Fibroblast of upper back skin (primary cell): ENCODE measurements around the gene KPTN.

ENCODE experiments used
- DNase-seq: peaks from one replicate; pipeline ENCODE4 v3.0.0-alpha.2; 2013

Gene KPTN

DNA sequence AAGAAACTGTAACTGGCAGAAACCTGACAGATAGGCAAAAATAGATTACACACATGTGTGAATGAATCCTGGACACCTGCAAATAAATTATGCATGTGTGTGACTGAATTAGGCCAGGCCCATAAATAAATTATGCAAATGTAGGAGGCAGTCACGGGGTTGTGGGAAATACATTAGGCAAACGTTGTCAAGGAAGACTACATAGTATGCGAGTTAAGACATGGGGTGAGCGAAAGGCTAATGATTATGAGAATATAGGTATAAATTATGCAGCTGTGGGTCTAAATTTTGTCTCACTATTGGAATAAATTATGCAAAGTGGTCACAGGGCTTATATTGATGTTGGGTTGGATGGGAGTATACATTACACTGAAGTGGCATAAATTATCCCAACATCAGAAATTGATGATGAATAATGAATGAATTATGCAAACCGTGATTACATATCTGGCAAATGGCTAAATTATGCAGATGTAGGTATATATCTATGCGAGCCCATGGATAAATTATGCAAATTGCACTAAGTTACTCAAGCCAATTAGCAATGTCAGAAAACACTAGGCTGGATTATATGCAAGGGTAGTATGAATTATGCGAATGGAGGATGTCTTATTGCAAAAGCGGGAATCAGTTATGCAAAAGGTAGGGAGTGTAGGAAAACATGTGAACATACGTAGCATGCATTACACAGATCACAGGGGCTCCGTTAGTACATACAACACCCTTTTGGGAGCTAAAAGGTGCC, 19.2 kb downstream of the KPTN start:
- no peak for DNase-seq

DNA sequence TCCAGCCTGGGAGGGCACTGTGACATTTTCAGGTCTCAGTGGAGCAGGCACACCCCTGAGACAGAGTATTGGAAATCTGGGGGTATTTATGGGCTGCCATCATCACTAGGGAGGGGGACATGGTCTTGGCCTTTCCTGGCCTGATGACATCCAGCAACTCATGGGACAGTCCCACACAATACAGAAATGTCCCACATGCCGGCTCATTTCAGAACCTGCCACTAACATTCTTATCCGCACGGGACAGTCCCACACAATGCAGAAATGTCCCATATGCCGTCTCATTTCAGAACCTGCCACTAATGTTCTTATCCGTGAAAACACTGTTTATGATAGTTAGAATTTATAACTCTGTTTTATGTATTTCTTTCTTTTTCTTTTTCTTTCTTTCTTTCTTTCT, 22.1 kb downstream of the KPTN start:
- no peak for DNase-seq

DNA sequence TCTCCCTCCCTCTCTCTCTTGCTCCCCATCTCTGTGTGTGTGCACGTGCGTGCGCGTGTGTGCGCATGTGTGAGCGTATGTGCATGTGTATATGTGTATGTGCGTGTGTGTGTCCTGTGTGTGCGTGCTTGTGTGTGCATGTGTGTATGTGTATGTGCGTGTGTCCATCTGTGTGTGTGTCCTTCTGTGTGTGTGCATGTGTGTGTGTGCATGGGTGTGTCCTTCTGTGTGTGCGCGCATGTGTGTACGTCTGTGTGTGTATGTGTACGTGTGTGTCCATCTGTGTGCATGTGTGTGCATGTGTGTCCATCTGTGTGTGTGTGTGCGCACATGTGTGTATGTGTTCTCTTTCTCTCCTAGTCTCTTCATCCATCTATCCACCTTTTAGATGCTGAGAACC, 24.5 kb downstream of the KPTN start:
- DNase-seq = no peak

DNA sequence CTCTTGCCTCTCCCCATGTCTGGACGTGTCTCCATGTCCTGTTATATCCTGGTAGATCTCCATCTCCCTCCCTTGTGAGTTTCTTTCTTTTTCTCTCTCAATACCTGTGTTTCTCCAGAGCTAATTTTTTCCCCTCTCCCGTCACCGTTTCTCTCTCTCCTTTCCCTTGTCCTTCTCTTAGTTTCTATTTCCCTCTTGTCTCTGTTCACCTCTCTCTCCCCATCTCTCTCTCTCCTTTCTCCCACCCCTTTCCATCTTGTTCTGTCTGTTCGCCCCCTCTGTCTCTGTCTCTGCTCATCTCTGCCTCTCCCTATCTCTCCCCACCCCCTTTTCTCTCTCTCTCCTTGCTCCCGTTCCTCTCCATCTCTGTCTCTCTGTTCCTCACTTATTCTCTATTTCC, 25.3 kb downstream of the KPTN start:
- DNase-seq = no peak

DNA sequence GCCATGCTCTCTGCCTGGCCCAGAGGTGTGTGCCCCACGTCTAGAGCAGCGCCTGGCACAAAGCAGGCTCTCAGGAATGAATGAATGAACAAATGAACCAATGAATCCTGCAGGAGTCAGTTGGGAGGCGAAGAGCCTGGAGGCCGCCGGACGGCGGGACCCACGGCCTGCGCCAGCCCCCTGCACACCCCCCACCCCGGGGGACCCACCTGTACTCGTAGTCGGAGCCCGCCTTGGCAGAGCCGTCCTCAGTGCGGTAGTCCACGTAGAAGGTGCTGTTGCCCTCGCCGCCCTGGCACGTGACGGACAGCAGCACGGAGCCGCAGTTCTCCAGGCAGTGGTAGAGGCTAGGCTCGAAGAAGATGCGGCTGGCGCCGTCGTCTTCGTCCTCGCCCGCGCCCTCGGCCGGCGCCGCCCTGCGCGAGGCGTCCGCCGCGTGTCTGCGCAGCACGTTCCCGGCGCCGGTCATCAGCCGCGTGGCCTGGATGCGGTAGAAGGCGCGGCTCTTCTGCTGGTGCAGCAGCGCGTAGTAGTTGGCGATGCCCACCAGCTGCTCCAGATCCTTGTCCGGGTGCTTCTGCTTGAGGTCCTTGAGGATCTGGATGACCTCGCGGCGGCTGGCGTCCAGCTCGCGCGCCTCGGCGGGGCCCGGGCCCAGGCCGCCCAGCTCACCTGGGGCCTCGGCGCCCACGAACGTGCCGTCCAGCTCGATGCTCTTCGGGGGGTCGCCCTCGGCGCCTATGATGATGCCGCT, 27.1 kb downstream of the KPTN start:
- no peak for DNase-seq

DNA sequence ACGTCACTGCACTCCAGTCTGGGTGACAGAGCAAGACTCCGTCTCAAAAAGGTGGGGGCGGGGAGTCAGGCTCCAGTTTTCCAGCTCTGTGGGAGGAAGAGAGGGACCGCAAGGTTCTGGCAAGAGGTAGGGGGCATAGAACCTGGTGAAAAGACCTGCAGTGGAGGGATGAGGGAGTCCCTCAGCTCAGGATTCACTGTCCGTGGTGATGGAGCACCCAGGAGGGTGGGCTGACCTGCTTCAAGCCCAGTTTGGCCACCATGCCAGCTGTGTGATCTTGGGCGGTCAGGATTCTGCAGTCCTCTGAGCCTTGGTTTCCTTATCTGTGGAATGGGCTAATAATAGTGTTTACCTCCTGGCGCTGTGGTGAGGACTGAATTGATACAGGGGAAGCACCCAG, 33.5 kb downstream of the KPTN start:
- DNase-seq = no peak

DNA sequence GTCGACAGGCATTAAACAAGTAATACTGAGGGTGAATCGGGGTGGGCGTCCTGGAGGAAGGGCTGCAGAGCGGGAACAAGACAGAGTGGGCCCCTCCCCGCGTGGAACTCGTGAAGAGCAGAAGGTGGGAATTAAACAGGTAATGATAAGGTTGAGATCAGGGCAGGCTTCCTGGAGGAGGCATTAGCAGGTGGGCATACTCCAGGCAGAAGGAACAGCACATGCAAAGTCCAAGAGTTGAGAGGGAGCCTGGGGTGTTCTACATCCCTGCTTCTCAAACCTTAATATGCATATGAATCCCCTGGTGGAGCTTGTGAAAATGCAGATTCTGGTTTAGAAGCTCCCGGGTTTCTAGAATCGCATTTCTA, 35.7 kb downstream of the KPTN start:
- DNase-seq = no peak

DNA sequence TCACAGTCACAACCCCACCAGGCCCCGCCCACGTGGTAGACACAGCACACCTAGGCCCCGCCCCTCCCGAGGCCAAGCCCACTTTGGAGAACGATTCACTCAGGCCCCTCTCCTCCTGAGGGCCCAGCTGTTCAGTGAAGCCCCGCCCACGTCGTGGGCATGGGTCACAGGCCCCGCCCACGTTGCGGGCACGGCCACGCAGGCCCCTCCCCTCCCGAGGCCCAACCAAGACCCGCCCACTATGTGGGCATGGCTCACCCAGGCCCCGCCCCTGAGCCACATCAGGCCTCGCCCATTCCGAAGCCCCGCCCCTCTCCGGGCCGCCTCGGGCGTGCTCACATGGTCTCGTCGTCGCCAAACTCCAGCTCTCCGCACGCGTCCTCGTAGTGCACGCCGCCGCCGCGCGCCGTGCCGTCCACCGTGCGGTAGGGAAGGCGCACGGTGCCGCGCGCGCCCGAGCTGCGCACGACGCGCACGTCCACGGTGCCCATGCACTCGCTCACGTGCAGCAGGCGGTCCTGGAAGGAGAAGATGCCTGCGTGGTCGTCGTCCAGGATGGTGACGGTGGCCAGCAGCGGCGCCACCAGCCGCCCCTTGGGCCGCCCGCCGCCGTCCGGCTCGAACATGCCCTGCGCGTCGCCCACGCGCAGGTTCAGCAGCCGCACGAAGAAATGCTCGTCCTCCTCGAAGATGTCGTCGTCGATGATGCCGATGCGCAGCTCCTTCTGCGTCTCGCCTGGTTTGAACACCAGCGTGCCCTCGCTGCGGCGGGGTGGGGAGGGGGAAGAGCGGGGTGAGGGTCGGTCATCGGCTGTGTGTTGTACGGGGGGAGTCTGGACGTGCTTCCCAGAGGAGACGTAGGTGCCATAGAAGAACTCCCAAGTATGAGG, 36.3 kb downstream of the KPTN start:
- peak; percentile 28 for DNase-seq

DNA sequence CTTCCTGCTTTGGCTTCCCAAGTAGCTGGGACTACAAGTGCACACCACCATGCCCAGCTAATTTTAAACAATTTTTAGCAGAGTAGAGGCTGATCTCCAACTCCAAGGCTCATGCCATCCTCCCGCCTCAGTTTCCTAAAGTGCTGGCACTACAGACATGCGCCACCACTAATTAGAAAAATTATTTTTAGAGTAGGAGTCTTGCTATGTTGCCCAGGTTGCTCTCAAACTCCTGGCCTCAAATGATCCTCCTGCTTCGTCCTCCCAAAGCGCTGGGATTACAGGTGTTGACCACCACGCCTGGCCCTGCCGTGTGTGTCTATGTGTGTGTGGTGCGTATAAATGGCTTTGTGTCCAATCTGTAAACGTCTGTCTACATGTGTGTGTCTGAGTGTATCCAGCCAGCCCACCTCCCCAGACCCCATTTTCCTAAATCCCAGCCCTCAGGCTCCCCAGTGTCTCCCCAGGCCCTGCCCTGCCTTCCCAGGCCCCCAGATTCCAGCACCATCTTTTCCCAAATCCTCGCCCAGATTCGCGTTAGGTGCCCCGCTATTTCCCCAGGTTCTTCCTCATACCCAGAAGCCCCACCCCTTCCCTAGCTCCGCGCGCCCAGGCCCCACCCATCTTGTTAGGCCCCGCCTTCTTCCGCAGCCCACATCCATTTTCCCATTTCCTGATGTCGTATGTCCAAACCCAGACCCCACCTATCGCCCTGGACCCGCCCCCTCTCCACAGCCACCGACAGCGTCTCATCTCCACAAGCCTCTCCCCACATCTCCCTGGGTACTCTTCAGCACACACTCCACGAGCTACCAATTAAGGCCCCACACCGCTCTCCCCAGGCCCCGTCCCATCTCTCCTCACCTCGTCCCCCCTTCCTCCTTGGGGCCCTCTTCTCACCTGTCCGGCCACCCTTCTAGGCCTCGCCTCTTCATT, 37.2 kb downstream of the KPTN start:
- no peak for DNase-seq

DNA sequence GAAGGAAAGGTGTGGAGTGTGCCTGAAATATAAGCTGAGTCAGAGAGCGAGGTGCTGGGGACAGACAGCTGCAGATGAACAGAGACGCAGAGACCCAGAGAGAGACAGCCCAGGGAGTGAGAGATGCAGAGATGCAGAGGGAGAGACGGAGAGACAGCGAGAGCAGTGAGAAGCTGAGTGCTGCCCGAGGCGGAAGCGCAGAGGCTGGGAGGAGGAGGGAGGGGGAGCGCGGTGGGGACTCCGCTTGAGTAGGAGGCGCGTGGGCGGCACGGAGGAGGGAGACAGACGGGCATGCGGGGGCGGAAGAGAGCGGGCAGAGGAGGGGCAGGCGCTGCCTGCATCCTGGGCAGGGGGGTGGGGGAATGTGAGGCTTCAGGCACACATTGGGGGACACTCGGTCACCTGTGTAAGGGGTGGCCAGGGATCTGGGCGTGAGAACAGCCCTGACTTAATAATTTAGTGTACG, 38.0 kb downstream of the KPTN start:
- DNase-seq = no peak

DNA sequence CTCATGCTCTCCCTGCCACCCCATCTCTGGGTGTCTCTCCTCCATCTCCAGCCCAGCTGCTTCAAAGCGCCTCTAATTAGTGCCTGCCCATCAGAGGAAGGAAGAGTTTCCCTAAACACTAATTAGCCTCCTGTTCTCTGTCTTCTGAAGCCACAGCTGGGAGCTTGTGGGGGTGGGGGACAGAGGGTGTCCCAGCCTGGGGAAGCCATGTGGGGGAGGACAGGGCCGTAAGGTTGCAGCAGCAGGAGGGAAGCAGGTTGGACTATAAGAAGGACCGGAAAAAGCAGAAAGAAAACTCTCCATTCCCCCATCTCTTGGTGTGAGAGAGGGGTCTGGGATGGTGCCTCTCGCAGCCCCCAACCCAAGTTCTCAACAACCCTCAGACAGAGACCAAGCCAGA, 38.5 kb downstream of the KPTN start:
- no peak for DNase-seq

DNA sequence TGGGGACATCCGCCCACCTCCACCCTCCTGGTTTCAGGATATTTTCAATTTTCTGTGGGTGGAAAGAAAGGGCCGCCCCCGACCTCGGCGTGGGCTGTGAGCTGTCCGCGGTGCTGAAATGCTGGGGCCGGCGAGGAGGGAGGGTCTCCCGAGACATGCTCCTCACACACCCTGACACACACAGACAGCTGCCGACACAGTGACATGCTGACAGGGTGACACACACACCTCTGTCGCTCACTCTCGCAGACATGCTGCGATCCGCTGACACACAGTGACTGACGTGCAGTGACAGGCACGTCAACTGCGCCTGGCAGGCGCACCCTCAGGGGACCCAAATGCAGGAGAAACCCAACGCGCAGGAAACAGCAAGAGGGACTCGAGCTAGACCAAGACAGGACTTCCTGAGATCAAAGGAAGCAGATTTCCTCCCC, 39.6 kb downstream of the KPTN start:
- DNase-seq = no peak

DNA sequence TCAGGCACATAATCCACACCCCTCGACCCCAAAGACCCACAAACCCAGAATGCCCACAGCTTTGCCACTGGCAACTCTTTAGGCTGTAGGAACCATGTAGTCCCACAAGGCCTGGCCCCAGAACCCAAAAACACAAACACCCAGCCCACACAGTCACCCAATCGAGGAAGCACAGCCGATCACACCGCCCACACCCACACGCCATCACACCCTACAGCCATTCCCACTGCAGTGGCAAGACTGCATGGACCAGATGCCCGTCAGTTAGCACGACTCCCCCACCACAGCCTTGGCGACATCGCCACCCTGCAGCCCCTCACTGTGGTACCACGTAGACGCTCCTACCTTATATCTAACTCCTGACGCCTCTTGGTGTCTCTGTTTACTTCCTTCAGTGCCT, 40.7 kb downstream of the KPTN start:
- DNase-seq = no peak

DNA sequence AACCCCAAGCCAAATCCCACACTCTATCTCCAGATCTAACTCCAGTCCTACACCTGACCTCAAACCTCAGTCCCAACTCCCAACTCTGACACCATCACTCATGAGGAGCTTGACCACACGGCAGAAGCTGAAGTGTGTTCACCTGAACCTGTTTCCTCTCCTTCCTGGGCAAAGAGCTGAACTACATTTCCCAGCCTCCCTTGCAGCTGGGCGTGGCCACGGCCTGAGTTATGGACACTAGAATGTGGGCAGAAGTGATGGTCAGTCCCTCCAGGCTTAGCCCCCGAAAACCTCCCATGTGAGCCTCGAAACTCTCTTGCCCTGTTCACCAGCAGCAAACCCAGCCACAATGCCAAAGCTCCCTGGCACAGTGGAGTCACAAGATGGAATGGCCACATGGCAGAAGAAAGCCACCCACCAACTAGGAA, 45.2 kb downstream of the KPTN start:
- no peak for DNase-seq

DNA sequence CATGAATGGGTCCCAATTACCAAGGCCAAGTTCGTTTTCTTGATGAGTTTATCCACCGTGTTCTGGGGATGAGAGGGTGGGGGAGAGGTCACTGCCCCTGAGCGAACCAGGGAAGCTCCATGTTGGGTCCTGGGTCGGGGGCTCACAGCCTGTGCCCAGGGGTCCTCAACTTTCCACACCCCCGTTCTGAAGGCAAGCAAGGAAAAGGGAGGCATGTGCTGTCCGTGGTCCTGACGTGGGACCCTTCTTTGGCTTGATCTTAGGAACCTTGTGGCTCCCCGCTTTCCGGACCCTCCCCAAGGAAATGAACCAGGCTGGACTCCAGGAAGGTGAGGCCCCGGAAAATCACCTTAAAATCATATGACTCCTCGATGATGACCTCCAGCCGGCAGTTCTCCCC, 46.5 kb downstream of the KPTN start:
- no peak for DNase-seq

DNA sequence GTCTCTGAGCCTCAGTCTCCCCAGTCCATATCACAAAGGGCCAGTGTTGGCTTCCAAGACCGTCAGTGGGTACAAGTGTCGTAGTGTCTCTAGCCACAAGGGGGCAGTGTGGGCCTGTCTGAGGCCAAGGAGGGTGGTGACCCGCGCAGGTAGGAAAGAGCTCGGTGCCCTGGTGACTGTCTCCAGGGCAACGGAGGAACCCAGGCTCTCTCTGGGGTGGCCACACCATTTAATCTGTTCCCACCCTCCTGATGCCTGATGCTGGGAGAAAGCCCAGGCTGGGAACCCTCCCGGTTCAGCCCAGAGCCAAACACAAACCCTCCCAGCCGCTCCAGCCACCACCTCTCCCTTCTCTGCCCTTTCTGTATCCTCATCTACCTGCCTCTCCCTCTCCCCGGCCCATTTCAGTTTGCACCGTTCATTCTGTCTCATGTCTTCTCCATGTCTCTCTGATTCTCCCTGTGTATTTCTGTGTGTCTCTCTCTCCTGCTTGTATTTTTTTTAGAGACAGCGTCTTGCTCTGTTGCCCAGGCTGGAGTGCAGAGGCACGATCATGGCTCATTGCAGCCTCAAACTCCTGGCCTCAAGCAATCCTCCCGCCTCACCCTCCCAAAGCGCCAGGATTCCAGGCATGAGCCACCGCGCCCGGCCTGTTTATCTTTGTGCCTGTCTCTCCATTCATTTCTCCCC, 47.2 kb downstream of the KPTN start:
- DNase-seq = peak; percentile 43

DNA sequence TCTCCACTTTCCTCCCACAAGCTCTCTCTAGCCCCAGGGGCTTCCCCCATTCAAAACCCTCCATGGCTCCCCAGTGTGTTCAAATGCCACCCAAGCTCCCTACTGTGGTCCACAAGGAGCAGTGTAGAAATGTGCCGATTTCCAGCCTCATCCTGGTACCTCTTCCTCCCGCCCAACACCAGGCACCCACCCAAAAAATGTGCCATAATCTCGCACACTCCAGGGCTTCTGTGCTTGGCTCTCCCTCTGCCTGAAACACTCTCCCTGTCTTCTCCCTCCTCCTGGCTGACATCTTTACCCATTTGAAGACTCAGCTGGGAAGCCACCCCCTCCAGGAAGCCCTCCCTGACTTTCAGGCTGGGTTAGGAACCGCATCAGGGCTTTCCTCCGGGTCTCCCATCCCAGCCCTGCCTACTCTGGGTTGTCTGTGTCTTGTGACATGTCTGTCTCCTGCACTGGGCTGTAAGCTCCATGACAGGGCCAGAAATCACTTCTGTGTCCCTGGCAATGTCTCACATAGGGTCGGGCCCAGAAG, 48.1 kb downstream of the KPTN start:
- DNase-seq = no peak

DNA sequence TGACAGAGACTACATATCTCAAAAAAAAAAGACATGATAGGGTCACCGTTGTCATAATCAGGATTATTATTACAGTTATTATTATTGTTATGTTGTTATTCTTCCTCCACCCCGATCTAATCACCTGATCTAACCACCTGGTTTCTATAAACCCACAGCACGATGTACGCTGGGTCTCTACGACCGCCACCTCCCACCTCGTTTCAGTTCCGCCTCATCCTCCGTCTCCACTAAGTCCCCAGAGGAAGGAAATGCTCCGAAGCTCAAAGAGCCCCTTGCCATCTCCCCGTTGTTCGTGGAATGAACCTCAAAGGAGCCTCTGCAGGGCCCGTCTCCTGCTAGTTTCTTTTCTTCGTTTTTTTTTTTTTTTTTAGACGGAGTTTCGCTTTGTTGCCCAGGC, 48.8 kb downstream of the KPTN start:
- no peak for DNase-seq

DNA sequence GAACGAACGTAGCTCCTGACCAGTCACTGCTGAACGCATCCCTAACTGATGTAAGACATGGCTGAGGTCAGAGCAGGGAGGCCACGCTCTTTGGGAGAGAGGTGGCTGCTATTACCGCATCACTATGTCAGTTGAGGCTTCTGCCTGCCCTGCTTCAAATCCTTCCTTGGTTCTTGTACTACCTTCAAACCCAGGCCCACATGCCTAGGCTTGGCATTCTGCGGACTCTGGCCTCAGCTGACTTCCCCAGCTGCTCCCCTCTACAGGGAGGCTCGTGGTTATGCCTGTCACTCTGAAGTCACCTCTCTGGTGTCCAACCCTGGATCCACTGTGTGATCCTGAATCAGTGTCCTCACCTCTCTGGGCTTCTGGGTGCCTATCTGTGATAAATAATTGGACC, 49.9 kb downstream of the KPTN start:
- no peak for DNase-seq

DNA sequence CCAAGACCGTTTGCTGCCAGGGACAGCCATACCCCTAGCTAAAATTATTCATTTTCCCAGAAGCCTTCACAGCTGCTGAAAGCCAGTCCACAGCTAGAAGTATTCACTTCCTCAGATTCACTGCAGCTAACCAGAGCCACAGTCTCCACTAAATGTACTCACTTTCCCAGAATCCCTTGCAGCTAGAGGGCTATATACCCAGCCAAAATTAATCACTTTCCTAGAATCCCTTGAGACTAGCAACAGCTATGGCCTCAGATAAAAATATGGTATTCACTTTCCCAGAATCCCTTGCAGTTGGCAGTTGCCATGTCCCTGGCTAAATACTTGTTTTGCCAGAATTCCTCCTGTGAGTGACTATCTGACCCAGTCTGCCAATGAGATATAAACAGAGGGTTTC, 50.9 kb downstream of the KPTN start:
- peak; percentile 33 for DNase-seq

DNA sequence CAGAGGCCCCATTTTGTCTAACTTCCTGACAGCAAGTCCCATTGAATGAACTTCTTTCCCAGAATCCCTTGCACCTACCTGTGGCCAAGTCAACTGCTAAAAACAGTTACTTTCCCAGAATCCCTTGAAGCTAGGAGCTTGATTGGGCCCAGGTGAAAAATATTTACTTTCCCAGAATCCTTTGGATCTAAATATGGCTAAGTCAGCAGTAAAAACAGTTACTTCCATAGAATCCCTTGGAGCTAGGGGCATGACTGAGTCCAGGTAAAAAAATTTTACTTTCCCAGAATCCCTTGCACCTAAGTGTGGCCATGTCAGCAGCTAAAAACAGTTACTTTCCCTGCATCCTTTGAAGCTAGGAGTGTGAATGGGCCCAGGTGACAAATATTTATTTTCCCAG, 51.5 kb downstream of the KPTN start:
- no peak for DNase-seq
